ENCODE results near the gene FREM1. TPM values are rescaled to one million over a fixed set of nuclear protein-coding genes. Genes with fewer than 3 reads are reported as not detected.

The FREM1 gene
- total RNA-seq, 1 donor from 2014 or later = 0.52 TPM

DNA sequence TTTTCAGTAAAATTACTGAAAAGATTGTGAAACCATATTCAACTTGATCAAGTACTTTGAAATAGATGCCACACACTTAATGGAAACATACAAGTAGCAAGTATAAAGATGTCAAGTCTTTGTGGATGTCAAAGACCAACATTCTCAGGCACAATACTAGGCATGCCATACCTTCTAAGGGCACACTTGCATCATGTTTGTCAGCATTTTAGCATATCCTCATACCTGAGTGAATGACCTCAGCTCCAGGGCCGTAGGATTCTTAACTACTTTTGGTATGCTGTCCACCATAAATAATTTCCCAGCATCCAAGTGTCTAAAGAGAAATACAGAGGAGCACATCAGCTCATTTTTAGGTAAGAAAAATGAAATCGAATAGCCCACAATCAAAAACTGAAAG, 86.4 kb downstream of the FREM1 start:
- no peak for DNase-seq (ENCODE audit: low read depth)
- Mint-ChIP-seq H3K4me3 (ENCODE audit: unreplicated experiment) (no peak overlapping the region), H3K36me3 (ENCODE audit: low read depth, unreplicated experiment) (no peaks in the 10 kb centered on the region), H3K27me3 (ENCODE audit: low read depth, unreplicated experiment) (no peaks in the 10 kb centered on the region), H3K27ac (ENCODE audit: unreplicated experiment) (no peak overlapping the region), H3K9me3 (ENCODE audit: unreplicated experiment) (no peaks in the 10 kb centered on the region), H3K4me1 (ENCODE audit: low read depth, unreplicated experiment) (no peaks in the 10 kb centered on the region)
- Histone ChIP-seq H3K4me1 (ENCODE audit: insufficient read depth, low read length) (no peaks in the 10 kb centered on the region), H3K27ac (ENCODE audit: low read depth, low read length) (no peak overlapping the region), H3K27me3 (ENCODE audit: insufficient read depth, low read length) (no peaks in the 10 kb centered on the region), H3K79me2 (ENCODE audit: insufficient read depth, low read length) (no peaks in the 10 kb centered on the region), H3K4me2 (ENCODE audit: low read length) (no peak overlapping the region), H3K4me3 (ENCODE audit: insufficient read depth, low read depth, low read length) (no peak overlapping the region), H3K36me3 (ENCODE audit: insufficient read depth, low read length) (no peaks in the 10 kb centered on the region), H2AFZ (ENCODE audit: low read depth, low read length) (no peak overlapping the region), H3K9ac (ENCODE audit: low read length) (no peak overlapping the region), H4K20me1 (ENCODE audit: insufficient read depth, low read length) (no peaks in the 10 kb centered on the region), H3K9me3 (ENCODE audit: insufficient read depth, low read depth, low read length) (no peaks in the 10 kb centered on the region)
- no peak for FAIRE-seq
- no peak for TF ChIP-seq EZH2 (IDR thresholded peaks at IDR 0.05; ENCODE audit: insufficient read depth, low read length)
- TF ChIP-seq, protein P1, sequence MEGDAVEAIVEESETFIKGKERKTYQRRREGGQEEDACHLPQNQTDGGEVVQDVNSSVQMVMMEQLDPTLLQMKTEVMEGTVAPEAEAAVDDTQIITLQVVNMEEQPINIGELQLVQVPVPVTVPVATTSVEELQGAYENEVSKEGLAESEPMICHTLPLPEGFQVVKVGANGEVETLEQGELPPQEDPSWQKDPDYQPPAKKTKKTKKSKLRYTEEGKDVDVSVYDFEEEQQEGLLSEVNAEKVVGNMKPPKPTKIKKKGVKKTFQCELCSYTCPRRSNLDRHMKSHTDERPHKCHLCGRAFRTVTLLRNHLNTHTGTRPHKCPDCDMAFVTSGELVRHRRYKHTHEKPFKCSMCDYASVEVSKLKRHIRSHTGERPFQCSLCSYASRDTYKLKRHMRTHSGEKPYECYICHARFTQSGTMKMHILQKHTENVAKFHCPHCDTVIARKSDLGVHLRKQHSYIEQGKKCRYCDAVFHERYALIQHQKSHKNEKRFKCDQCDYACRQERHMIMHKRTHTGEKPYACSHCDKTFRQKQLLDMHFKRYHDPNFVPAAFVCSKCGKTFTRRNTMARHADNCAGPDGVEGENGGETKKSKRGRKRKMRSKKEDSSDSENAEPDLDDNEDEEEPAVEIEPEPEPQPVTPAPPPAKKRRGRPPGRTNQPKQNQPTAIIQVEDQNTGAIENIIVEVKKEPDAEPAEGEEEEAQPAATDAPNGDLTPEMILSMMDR (IDR thresholded peaks at IDR 0.05; ENCODE audit: insufficient read depth, low read depth, low read length) = no peak

DNA sequence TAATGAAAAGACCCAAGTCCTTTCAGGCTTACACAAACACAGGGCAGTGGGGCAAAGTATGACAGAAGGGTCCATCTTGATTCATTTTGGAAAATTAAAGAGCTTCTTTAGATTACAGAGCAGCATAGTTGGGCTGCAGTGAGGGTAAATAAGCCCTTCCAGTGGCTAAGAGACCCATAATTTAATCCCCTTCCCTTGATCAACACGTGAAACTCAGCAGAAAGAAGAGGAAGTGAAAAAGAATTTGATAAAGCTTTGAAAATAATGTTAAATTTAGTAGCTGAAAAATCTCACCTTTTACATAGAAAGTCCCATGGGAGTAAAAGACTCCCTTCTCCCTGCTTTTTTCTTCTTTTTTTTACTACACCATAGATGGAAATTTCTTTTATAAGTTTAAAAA, 87.6 kb downstream of the FREM1 start:
- H3K36me3 Mint-ChIP-seq (ENCODE audit: low read depth, unreplicated experiment) = no peaks in the 10 kb centered on the region
- H3K4me2 ChIP-seq (ENCODE audit: low read length) = no peak overlapping the region
- H3K27me3 ChIP-seq (ENCODE audit: insufficient read depth, low read length) = no peaks in the 10 kb centered on the region
- no peak for TF ChIP-seq EZH2 (IDR thresholded peaks at IDR 0.05; ENCODE audit: insufficient read depth, low read length)
- TF ChIP-seq, protein P1 (IDR thresholded peaks at IDR 0.05; ENCODE audit: insufficient read depth, low read depth, low read length) = no peak
- H3K36me3 ChIP-seq (ENCODE audit: insufficient read depth, low read length) = no peaks in the 10 kb centered on the region
- H3K79me2 ChIP-seq (ENCODE audit: insufficient read depth, low read length) = no peaks in the 10 kb centered on the region
- H3K4me1 ChIP-seq (ENCODE audit: insufficient read depth, low read length) = no peaks in the 10 kb centered on the region
- no peaks in the 10 kb centered on the region for H3K9me3 Mint-ChIP-seq (ENCODE audit: unreplicated experiment)
- no peak overlapping the region for H3K27ac ChIP-seq (ENCODE audit: low read depth, low read length)
- no peaks in the 10 kb centered on the region for H3K4me1 Mint-ChIP-seq (ENCODE audit: low read depth, unreplicated experiment)
- no peak overlapping the region for H2AFZ ChIP-seq (ENCODE audit: low read depth, low read length)
- H3K9ac ChIP-seq (ENCODE audit: low read length) = no peak overlapping the region
- no peak overlapping the region for H3K27ac Mint-ChIP-seq (ENCODE audit: unreplicated experiment)
- H3K9me3 ChIP-seq (ENCODE audit: insufficient read depth, low read depth, low read length) = no peaks in the 10 kb centered on the region
- no peak overlapping the region for H3K4me3 ChIP-seq (ENCODE audit: insufficient read depth, low read depth, low read length)
- H3K4me3 Mint-ChIP-seq (ENCODE audit: unreplicated experiment) = no peak overlapping the region
- no peaks in the 10 kb centered on the region for H4K20me1 ChIP-seq (ENCODE audit: insufficient read depth, low read length)
- no peak for DNase-seq (ENCODE audit: low read depth)
- FAIRE-seq = no peak
- no peaks in the 10 kb centered on the region for H3K27me3 Mint-ChIP-seq (ENCODE audit: low read depth, unreplicated experiment)

DNA sequence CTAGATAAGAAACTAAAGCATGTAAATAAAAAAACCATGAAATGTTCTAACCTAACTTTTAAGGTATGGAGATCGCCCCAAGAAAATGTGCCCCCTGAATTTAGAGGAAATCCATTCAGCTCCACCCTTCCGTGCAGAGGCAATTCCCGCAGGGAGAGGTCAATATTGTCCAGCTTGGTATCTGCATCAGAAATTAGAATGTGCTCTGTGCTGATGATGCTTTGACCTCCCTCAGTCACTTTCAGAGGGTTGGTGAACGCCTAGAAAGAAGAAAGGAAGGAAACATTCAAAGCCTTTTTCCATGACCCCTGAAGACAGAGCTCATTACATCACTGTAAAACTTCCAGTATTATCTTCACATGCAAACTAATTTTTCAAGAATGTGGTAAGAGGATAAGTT, 91.0 kb downstream of the FREM1 start:
- no peak for FAIRE-seq
- no peaks in the 10 kb centered on the region for H3K36me3 ChIP-seq (ENCODE audit: insufficient read depth, low read length)
- H3K27ac Mint-ChIP-seq (ENCODE audit: unreplicated experiment) = no peak overlapping the region

More for the DNA sequence above, 91.0 kb downstream of the FREM1 start:
- Histone ChIP-seq H2AFZ (ENCODE audit: low read depth, low read length) (no peak overlapping the region), H3K4me2 (ENCODE audit: low read length) (no peak overlapping the region), H4K20me1 (ENCODE audit: insufficient read depth, low read length) (no peaks in the 10 kb centered on the region), H3K9ac (ENCODE audit: low read length) (no peak overlapping the region), H3K79me2 (ENCODE audit: insufficient read depth, low read length) (no peaks in the 10 kb centered on the region), H3K27me3 (ENCODE audit: insufficient read depth, low read length) (no peaks in the 10 kb centered on the region), H3K9me3 (ENCODE audit: insufficient read depth, low read depth, low read length) (no peaks in the 10 kb centered on the region), H3K4me1 (ENCODE audit: insufficient read depth, low read length) (no peaks in the 10 kb centered on the region), H3K27ac (ENCODE audit: low read depth, low read length) (no peak overlapping the region), H3K4me3 (ENCODE audit: insufficient read depth, low read depth, low read length) (no peak overlapping the region)
- Mint-ChIP-seq H3K4me1 (ENCODE audit: low read depth, unreplicated experiment) (no peaks in the 10 kb centered on the region), H3K4me3 (ENCODE audit: unreplicated experiment) (no peak overlapping the region), H3K36me3 (ENCODE audit: low read depth, unreplicated experiment) (no peaks in the 10 kb centered on the region), H3K27me3 (ENCODE audit: low read depth, unreplicated experiment) (no peaks in the 10 kb centered on the region), H3K9me3 (ENCODE audit: unreplicated experiment) (no peaks in the 10 kb centered on the region)
- TF ChIP-seq, protein P1 (IDR thresholded peaks at IDR 0.05; ENCODE audit: insufficient read depth, low read depth, low read length) = no peak
- TF ChIP-seq EZH2 (IDR thresholded peaks at IDR 0.05; ENCODE audit: insufficient read depth, low read length) = no peak
- DNase-seq (ENCODE audit: low read depth) = no peak
